ENCODE data around the gene SLC5A1.
"Not testable (repeated sequence)": the region's sequence is repeated elsewhere in the genome, so short reads cannot be mapped to it uniquely, and the experiment has no call there.

SLC5A1 gene

DNA sequence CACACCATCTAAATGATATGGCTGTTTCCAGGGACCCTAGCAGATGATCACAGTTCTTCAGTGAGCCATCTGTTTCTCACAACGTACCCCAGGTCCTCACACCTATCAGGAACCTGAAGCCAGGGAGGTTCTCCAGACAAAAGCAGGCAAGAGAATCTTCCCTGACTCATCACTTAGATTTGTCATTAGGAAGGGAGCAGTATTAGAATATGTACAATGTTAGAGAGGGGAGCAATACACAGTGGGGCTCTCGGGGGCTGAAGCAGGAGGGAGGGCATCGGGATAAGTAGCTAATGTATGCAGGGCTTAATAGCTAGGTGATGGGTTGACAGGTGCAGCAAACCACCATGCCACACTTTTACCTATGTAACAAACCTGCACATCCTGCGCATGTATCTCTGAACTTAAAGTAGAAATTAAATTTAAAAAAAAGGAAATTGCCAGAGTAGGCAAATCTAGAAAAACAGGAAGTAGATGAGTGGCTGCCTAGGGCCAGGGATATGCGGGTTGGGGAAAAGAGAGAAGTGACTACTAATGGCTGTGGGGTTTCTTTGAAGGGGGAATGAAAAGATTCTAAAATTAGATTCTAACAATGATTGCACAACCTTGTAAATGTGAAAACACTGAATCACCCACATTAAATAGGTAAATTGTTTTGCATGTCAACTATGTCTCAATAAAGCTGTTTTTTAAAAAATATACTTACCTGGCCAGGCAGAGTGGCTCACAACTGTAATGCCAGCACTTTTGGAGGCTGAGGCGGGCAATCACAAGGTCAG lies 101.6 kb downstream of the SLC5A1 start:
- no peak for DNase-seq (ENCODE audit: low read depth)

DNA sequence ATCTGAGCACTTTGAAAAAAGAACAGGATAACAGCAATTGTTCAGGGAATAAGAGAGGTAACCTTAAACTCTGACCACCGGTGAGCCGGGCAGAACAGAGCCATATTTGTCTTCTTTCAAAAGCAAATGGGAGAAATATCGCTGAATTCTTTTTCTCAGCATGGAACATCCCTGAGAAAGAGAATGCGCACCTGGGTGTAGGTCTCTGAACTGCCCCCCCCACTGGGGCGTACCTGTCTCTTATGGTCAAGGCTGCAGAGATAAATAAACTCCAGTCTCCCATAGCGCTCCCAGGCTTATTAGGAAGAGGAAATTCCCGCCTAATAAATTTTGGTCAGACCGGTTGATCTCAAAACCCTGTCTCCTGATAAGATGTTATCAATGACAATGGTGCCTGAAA lies 104.1 kb downstream of the SLC5A1 start:
- DNase-seq (ENCODE audit: low read depth) = not testable (repeated sequence)

DNA sequence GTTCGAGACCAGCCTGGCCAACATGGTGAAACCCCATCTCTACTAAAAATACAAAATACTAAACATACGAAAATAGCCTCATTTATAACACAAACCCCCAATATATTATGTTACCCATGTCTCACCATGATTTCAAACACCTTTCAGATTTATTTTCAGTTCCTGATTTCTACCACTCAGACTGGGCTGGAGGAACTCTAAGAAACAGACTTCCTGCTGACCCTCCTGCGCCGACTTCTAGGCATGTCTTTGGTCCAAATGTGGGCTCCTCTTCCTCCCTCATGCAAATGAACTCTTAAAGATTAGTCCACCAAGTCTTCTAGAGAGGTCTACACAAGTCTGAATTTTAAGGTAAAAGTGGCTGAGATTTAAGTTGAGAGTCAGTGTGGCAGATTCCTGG lies 105.3 kb downstream of the SLC5A1 start:
- DNase-seq (ENCODE audit: low read depth) = not testable (repeated sequence)

DNA sequence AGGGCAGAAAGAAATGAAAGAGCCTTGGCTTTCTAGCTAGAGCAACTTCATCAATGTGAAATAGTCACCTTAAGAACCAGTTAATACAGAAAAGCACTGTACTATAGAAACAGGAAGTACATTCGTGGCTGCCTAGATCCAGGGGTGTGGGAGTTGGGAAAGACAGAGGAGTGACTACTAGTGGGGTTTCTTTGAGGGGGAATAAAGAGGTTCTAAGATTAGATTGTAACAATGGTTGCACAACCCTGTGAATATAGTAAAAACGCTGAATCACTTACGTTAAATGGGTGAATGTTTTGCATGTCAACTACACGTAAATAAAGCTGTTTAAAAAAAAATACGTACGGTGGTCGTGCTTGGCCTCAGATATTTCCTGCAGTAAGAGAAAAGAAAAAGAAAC lies 107.6 kb downstream of the SLC5A1 start:
- DNase-seq (ENCODE audit: low read depth) = not testable (repeated sequence)

DNA sequence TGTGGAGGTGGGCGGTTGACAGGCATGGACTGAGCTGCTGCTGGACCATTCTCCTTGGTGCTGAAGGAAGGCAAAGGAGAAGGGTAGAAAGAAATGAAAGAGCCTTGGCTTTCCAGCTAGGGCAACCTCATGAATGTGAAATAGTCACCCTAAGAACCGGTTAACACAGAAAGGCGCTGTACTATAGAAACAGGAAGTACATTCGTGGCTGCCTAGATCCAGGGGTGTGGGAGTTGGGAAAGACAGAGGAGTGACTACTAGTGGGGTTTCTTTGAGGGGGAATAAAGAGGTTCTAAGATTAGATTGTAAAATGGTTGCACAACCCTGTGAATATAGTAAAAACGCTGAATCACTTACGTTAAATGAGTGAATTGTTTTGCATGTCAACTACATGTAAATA lies 108.6 kb downstream of the SLC5A1 start:
- not testable (repeated sequence) for DNase-seq (ENCODE audit: low read depth)

DNA sequence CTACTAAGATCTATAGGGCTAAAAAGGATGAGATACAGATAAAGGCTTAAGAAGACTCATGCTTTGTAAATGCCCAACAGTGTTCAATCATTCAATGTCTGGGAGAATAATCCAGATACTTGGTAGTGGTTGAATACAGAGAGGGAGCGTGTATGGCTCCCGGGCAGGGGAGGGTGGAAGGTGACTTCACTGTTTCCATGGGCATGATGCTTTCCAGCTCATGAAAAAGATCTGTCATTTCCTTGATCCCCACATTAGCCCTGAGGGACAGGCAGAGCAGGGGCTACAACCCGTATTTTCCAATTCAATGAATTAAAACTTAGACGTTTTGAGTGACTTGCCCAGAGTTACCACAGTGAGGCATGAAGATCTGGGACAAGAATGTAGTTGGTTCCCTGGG lies 111.7 kb downstream of the SLC5A1 start:
- DNase-seq (ENCODE audit: low read depth) = not testable (repeated sequence)

DNA sequence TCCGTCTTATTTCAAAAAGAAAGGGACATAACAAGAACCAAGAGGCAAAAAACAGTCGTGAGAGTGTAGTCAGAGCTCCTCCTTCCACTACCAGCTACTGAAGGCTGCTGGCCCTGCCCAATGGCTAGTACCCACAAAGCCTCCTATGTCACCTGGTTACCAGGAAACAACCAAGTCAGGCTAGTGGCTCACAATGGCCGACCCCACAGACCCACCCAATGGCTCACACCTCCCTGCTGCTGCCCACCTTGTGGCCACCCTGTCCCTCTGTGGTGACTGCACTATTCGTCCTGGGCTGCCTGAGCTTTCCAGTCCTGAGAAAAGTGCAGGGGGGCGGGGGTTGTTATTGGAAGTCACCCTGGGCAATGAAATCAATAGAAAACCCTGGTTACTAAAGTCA lies 114.6 kb downstream of the SLC5A1 start:
- DNase-seq (ENCODE audit: low read depth) = not testable (repeated sequence)

DNA sequence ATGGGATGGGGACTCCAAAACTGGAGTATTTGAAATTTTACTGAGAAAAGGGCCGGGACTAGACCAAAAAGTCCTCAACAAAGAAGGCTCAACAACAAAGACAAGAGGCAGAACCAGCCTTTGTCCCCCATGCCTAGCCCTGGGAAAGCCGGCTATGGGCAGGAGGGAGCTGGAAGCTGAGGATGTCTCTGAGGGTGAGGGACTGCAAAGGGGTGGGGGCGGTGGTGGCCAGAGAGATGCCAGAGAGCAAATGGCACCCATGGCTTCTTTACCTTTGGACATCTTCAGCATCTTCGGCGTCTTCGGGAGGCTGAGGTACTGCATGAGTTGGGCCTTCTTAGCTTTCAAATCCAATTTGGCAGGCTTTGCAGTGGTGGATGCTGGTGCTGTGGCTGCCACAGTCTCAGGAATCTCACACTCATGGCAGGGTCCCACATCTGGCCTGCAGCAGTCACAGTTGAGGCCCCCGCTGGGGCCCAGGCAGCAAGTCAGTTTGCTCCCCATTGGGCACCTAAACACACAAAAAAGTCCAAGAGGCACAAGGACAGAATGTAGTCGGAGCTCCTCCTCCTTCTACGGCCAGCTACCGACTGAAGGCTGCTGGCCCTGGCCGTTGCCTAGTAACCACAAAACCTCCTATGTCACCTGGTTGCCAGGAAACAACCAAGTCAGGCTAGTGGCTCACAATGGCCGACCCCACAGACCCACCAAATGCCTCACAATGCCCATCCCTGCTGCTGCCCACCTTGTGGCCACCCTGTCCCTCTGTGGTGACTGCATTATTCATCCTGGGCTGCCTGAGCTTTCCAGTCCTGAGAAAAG lies 115.9 kb downstream of the SLC5A1 start, which contains the start of gene C22orf42:
C22orf42 (minus strand) TSS at position 592 of the 822 bp plus-strand sequence; CDS start at position 504, 88 bp downstream.
- no peak for DNase-seq (ENCODE audit: low read depth)

DNA sequence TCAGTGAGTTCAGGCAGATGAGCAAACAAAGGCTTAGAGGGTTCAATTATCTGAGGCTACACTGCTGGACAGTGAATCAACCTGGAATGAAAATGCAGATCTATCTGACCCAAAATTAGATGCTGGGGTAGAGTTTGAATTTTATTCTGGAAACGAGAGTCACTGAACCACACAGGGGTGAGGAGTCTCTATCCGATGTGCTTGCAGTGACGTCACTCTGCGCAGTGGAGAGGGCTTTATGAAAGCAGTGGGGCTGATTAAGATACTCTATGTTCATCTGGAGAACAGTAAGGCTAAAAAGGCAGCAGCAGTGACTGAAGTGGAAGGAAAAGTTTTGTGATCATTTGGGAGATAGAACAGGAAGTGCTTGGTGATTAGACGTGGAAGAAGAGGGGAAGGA lies 117.3 kb downstream of the SLC5A1 start:
- not testable (repeated sequence) for DNase-seq (ENCODE audit: low read depth)

Data from GM04503 (cell line).